ENCODE measurements around the gene FOLH1.
"Not testable (repeated sequence)": the region's sequence is repeated elsewhere in the genome, so short reads cannot be mapped to it uniquely, and the experiment has no call there.

FOLH1 gene

DNA sequence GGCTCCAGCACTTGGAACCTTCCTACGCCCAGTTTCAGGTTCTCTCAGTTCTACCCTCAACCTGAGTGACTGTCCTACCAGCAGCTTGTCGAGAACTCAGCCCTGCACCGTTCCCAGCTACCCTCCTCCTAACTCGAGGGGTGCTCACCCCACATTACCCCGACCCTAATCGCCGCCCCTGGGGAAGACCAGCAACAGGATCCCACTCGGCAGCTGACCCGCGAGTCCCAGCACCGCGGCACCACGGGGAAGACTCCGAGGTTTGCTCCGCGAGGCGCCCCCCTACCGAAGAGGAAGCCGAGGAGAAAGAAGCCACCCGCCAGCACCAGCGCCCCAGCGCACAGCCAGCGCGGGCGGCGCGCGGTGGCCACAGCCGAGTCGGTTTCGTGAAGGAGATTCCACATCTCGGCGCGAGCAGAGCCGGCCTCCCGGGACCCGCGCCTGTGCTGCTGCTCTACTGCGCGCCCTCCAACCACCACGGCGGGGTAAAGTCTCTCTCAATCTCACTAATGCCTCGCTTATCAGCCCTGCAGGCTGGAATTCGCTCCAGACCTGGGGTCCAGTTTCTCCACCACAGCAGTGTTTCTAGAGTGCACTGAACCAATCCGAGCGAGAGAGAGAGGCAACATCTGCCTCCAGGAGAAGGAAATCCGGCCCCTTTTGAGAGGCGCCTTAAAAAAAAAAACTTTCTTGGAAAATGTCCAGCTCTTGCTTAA, at the start of gene FOLH1:
FOLH1 (minus strand) TSS at position 597 of the 716 bp plus-strand sequence; CDS start at position 404, 193 bp downstream.
- no peak for DNase-seq

DNA sequence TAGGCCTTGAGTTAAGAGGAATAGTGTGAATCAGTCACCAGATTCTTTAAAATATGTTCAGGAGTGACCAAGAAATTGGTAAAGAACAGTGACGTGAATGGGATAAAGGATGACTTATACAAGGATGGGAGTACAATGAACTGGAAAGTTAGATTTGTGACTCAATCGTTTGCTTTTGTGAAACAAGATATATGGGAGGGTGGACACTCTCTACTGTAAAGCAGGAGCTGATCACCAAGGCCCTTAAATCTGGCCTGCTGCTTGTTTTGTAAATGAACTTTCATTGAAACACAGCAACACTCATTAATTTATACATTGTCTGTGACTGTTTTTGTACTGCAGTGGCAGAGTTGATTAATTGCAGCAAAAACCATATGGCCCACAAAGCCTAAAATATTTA, 46.7 kb upstream of the FOLH1 start:
- not testable (repeated sequence) for DNase-seq

DNA sequence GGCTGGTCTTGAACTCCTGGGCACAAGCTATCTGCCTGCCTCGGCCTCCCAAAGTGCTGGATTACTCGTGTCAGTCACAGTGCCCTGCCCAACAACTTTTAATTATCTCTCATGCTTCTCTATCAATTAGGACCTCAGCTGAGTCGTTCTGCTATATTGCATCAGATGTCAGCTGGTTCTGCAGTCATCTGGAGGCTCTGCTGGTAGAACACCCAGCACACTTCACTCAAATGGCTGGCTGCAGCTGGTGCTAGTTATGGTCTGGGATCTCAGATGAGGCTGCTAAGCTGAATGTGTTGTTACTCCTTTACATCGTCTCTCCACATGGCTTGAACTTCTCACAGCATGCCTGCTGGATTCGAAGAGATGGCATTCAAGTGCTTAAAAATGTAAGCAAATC, 42.8 kb upstream of the FOLH1 start:
- DNase-seq, result not testable (repeated sequence)

- DNase-seq, result not testable (repeated sequence)
These were observed 42.2 kb upstream of the FOLH1 start for GRCh38 chr11:49250398-49251115.

GRCh38 chr11:49249363-49249762, 41.0 kb upstream of the FOLH1 start:
- not testable (repeated sequence) for DNase-seq

GRCh38 chr11:49233685-49234084, 25.3 kb upstream of the FOLH1 start:
- DNase-seq, result not testable (repeated sequence)

DNA sequence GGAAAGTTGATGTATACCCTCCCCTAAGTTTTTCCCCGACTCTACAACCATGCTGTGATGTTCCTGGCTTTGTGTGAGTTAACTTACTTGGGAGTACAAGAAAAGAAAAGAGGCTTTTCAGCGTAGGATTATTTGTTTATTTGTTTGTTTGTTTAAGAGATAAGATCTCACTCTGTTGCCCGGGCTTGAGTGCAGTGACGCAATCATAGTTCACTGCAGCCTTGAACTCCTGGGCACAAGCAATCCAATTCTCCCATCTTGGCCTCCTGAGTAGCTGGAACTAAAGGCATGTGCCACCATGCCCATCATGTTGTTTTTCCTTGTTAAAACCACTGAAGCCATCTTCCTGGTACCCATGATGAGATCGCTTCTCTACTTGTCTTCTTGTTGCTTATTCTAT, 24.6 kb upstream of the FOLH1 start:
- DNase-seq, result not testable (repeated sequence)

DNA sequence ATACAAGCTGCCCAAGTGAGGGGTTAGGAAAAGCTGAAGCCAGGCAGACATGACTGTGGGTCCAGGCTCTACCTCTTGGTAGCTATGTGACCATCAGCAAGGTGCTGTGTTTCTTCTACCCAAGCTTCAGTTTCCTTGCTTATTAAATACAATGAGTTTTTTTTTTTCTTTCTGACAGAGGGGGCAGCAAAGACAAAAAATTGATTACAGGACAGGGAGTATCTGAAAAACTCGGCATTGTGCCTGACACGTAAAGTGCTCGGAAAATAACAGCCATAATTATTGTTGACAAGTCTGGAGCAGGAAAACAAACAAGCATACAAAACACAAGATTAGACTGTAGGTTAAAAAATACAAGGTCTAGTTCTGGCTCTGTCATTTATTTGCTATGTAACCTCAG, 23.3 kb upstream of the FOLH1 start:
- DNase-seq, result not testable (repeated sequence)

- DNase-seq, result not testable (repeated sequence)
These were observed 22.1 kb upstream of the FOLH1 start for GRCh38 chr11:49230534-49230933.

DNA sequence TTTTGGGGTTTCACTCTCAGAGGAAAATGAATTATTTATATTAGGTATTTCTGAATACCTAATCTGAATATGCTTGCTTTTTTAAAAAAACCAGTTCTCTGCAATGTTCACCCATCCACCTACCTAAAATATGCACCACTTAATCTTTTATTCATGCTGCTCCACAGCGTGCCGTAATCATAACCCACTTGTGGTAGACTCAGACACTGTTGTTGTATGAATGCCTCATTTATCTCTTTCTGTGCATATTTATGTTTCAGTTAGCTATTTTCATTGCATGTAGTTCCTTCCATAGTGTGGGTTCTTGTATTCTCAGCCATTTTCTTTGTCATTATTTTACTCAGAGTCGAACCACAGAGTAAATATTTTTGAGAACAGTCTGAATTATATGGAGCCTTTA, 21.6 kb upstream of the FOLH1 start:
- DNase-seq, result not testable (repeated sequence)

DNA sequence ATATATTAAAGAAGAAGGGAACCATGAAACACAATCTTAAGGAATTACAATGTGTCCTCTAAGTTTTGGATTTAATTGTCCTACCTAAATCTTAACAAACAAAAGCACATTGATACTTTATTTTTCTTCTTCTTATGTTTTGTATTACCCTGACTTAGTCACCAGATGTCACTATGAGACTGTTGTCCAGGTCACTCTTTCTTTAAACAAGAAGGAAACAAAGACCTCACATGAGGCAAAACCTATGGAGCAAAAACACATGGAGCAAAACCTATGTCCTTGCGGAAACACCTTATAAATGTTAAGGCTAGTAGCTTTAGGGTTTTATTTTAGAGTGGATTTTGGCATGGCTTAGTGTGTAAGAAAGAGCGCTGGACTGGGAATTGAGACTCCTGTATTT, 20.7 kb upstream of the FOLH1 start:
- not testable (repeated sequence) for DNase-seq

DNA sequence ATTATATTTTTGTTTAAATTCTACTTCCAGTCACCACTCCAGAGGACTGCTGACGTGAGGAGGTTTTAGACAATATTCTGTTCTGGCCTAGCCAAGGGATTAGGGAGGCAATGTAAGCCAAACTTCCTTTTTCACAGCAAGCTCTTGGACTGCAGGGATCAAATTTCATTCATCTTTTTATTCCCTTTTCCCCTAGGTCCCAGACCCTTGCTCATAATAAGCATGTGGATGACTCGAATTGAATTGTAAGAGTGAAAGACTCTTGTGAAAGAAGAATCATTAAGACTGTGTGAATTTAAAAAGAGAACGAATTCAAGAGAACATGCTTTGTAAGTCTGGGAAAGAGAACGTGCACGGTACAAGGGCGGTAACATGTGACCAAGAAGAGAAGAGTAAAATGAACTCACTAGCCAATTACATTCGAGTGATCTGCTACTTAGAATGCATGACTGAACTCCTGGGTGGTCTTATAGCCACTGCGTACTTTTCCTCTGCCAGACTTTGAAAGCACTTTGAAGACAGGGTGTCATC, 16.9 kb upstream of the FOLH1 start:
- not testable (repeated sequence) for DNase-seq

DNA sequence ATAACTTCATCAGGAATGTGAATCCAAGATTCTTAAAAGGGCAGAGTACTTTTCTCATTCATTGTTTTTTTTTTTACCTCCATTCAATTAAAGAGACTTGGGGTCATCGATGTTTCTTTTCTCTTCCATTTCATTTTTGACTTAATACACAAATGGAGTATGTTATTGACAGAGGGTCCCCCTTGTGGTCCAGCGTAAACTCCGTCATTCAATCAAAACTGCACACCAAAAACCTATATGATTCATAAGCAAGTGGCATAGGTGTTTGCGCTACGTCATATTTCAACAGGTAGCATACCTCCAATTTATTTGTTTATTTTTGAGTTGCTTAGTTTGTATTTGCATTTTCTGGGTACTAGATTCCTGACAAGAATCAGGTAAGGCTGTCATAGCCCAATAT, 12.7 kb upstream of the FOLH1 start:
- DNase-seq, result no peak

- DNase-seq, result no peak
These were observed 4.7 kb upstream of the FOLH1 start for GRCh38 chr11:49213026-49213560.

DNA sequence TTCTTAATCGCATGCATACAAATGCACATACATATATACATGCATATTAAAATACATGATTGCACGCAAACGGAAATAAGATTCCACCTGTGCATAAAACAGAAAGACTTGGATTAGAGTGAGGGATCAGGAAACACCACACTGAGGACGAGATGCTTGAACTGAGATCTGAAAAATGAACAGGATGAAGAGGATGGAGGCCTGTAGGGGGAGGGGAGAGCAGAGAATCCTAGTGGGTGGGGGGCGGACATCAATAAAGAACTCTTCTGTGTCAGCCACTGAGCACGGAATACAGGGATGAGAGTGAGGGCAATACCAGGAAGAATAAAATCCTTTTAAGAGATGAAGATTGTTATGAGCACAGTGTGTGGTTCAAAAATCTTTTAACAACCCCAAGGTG, 1.4 kb downstream of the FOLH1 start:
- DNase-seq, result not testable (repeated sequence)

- no peak for DNase-seq
These were observed 6.0 kb downstream of the FOLH1 start for GRCh38 chr11:49202287-49202976.

DNA sequence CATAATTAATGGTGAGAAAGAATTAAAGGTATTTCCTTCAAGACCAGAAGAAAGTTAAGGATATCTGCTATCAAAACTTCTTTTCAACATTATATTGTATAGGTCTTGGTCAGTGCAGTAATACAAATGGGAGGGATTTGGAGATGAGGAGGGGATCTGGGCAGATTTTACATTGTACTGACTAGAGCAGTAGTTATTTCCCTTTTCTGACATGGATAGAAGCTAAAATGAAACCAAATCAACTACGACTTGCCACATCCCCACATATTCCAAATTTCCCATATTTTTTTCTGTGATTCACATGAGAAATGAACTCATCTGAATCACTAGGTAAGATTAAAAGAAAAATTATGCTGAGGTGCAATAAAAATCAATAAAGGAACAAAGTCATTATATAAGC, 11.6 kb downstream of the FOLH1 start:
- not testable (repeated sequence) for DNase-seq

DNA sequence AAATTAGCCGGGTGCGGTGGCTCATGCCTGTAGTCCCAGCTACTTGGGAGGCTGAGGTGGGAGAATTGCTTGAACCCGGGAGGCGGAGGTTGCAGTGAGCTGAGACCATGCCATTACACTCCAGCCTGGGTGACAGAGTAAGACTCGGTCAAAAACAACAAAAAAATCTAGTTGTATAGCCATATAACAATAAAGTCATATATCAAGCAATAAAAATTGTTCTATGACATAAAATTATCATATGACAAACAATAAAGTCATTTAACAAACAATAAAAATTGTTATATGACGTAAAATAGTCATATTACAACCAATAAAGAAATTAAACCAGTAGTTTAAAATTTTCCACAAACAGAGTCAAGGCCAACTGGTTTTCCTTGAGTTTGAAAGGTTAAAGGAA, 12.4 kb downstream of the FOLH1 start:
- DNase-seq, result not testable (repeated sequence)

DNA sequence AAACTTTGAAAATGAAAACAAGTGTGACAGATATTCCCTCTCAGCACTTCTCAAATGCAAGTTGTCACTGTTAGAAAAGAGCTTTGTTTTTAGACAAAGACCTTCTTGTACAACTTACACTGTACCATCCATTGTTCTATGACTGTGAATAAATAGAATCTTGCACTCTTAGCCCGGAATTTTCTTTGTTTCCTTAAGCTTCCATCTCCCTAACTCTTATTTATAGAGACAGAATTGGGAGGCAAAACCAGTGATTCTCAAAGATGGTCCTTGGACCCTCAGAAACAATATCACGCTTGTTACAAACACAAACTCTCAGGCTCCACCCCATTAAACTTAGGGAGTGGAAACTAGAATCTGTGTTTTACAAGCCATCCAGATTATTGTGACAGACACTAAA, 18.1 kb downstream of the FOLH1 start:
- DNase-seq, result not testable (repeated sequence)

GRCh38 chr11:49186225-49186624, 22.2 kb downstream of the FOLH1 start:
- DNase-seq, result not testable (repeated sequence)

GRCh38 chr11:49185597-49185996, 22.8 kb downstream of the FOLH1 start:
- not testable (repeated sequence) for DNase-seq

GRCh38 chr11:49184756-49185155, 23.6 kb downstream of the FOLH1 start:
- not testable (repeated sequence) for DNase-seq

- not testable (repeated sequence) for DNase-seq
These were observed 30.5 kb downstream of the FOLH1 start for GRCh38 chr11:49177936-49178335.
